HG03103 (cell line): ENCODE measurements around the gene TMEM139.

Source experiments
- ATAC-seq: cut with Tn5 transposase; IDR thresholded peaks from one replicate; pipeline ENCODE4 v1.9.1; 2021; ENCODE audit warnings: low read depth; ENCODE audit not compliant: unreplicated experiment

Gene TMEM139

DNA sequence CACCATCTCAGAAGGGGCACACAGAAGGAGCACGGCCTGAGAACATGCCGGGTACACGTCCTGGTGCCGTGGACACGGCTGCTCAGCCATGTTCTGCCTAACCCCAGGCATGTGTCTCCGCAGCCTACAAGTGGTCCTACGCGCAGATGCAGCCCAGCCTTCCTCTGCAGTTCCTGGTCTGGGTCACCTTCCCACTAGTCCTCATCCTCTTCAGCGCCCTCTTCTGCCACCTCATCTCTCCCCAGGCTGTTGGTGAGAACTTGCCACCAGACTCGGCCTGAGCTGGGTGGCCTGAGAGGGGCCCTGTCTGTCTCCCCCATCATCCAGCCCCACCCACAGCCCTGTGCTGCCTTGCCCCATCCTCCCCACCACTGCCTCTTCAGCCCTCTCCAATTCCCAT is 36.5 kb downstream of the TMEM139 start:
- ATAC-seq, result no peak

DNA sequence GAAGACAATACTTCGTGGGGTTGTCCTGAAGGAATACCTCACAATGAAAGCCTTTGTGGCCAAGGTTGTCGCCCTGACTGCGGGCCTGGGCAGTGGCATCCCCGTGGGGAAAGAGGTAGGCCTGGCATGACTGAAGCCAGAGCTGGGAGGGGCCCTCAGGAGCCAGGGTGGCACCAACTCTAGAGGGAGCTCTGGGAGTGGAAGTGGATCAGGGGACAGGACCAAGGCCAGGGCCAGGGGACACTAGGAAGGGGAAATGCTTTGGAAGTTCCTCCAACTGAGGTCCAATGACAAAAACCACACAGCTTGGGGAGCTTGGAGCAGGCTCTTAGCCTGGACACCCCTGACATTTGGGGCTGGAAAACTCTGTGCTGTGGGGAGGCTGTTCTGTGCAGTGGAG is 37.0 kb downstream of the TMEM139 start:
- ATAC-seq, result no peak

- no peak for ATAC-seq
Measured at GRCh38 chr7:143322760-143323633, 38.2 kb downstream of the TMEM139 start.

GRCh38 chr7:143323653-143324052 is 38.9 kb downstream of the TMEM139 start:
- ATAC-seq, result no peak

DNA sequence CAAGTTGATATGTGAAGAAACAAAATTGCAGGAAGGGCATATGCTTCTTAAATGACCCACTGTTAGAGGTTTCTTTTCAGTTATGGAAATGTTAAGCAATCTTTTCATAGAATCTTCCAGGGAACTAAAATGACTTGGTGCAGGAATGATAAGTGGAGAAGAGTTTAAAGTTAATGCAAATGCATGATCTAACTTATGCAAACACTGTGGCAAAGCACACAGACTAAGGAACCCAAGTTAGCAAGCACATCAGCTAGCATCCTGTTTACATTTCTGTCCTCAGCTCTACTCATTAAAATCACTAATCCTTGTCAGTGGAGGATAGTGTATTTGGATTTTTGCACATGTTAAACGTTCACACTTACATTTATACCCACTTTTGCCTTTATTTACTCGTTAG is 40.5 kb downstream of the TMEM139 start:
- ATAC-seq, result no peak

GRCh38 chr7:143327903-143328302 is 43.1 kb downstream of the TMEM139 start:
- ATAC-seq, result peak; percentile 60

GRCh38 chr7:143329471-143330170 is 44.9 kb downstream of the TMEM139 start:
- ATAC-seq, result no peak

DNA sequence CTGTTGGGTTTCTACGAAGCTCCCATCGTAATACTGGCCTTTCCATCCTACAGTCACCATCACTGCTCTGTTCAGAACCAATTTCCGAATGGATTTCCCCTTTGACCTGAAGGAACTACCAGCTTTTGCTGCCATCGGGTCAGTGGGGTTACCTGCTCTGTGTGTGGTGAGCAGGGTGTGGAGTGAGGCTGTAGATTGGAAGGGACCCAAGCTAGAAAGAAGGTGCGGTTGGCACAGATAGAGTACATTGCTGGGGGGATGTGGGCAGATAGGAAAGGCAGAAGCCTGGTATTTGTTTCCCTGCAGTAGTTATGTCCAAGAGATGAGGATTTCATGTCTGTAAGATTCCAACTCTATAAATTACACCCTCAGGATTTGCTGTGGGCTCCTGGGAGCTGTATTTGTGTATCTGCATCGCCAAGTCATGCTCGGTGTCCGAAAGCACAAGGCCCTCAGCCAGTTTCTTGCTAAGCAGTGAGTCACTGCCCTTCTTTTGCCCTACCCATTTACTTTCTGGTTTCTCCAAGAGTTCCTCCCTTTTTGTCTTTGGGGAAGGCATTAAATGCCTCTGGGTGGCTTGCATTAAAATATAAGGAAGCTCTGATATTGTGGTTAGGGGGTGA is 46.5 kb downstream of the TMEM139 start:
- ATAC-seq, result no peak

- ATAC-seq, result no peak
Measured at GRCh38 chr7:143334244-143334643, 49.5 kb downstream of the TMEM139 start.

DNA sequence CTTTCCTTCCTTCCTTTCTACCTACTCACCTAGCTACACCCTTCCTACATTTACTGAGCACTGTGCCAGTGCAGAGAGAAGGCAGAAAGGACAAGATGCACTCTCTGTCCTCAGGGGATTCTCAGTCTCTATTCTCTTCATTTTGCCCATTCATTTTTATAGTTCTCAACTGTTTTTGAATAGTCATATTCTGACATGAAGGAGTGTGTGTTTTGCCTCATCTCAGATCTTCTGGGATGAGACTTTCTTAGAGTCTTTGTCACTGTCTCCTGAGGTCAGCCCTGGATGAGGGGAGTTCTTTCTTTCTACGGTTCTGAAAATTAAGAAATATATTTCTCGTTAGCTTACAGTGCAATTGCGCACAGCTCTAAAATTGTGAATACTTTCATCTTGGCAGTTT is 52.5 kb downstream of the TMEM139 start:
- ATAC-seq, result no peak
